HFFc6 (cell line): ENCODE data around the gene RAB27B. TPM values are rescaled to one million over a fixed set of nuclear protein-coding genes. Genes with fewer than 3 reads are reported as not detected.

Experiments
- DNase-seq: peaks from one replicate; pipeline ENCODE4 v3.0.0-alpha.2; 2018
- H3K27ac Mint-ChIP-seq: 2 replicates; pipeline ENCODE4 v1.8.0; 2020; ENCODE audit warnings: mild to moderate bottlenecking, mixed read lengths
- H3K27me3 Mint-ChIP-seq: 2 replicates; pipeline ENCODE4 v1.8.0; 2021; ENCODE audit warnings: mild to moderate bottlenecking, moderate library complexity, mixed read lengths; ENCODE audit not compliant: insufficient read depth
- H3K36me3 Mint-ChIP-seq: 2 replicates; pipeline ENCODE4 v1.8.0; 2021; ENCODE audit warnings: low read depth, mixed read lengths
- H3K4me1 Mint-ChIP-seq: 2 replicates; pipeline ENCODE4 v1.8.0; 2020; ENCODE audit warnings: low read depth, mixed read lengths
- H3K4me3 Mint-ChIP-seq: 2 replicates; pipeline ENCODE4 v1.8.0; 2020; ENCODE audit warnings: mild to moderate bottlenecking, moderate library complexity, mixed read lengths
- H3K9me3 Mint-ChIP-seq: 2 replicates; pipeline ENCODE4 v1.8.0; 2020; ENCODE audit warnings: mild to moderate bottlenecking, mixed read lengths
- CTCF ChIP-seq: fragments of 200-600 bp; sonication (generic); IDR thresholded peaks from 2 replicates; pipeline ENCODE4 v1.5.0; 2021; ENCODE audit warnings: antibody characterized with exemption, mild to moderate bottlenecking
- total RNA-seq, 6 experiments: library from RNA; stranded (reverse); fragmentation: NEBNext Ultra II Directional; extraction: Animal tissue kit (Norgen Biotek cat#: 25700); gene quantifications; 2 replicates in 1 of 6; 3 replicates in 5 of 6; pipeline ENCODE4 v1.2.3, GENCODE V29; 2021

RAB27B gene
- total RNA-seq, 6 experiments from 2014 or later: 0.34 to 2.2 (median 0.79) TPM

GRCh38 chr18:54860941-54861340 lies 32.7 kb downstream of the RAB27B start:
- DNase-seq: no peak
- H3K27ac Mint-ChIP-seq: no peak overlapping the region
- no peak for TF ChIP-seq CTCF
- no peaks in the 10 kb centered on the region for H3K4me1 Mint-ChIP-seq
- H3K36me3 Mint-ChIP-seq: no peaks in the 10 kb centered on the region
- H3K9me3 Mint-ChIP-seq: no peaks in the 10 kb centered on the region
- H3K27me3 Mint-ChIP-seq: no peaks in the 10 kb centered on the region
- no peak overlapping the region for H3K4me3 Mint-ChIP-seq

- no peaks in the 10 kb centered on the region for H3K4me1 Mint-ChIP-seq
- no peak overlapping the region for H3K4me3 Mint-ChIP-seq
- H3K9me3 Mint-ChIP-seq: no peaks in the 10 kb centered on the region
- H3K36me3 Mint-ChIP-seq: no peaks in the 10 kb centered on the region
- H3K27ac Mint-ChIP-seq: no peak overlapping the region
- TF ChIP-seq CTCF: no peak
- DNase-seq: no peak
- no peaks in the 10 kb centered on the region for H3K27me3 Mint-ChIP-seq
Measured at GRCh38 chr18:54867131-54867530, 38.9 kb downstream of the RAB27B start.

- H3K9me3 Mint-ChIP-seq: no peaks in the 10 kb centered on the region
- DNase-seq: no peak
- no peak for TF ChIP-seq CTCF
- no peaks in the 10 kb centered on the region for H3K4me1 Mint-ChIP-seq
- no peaks in the 10 kb centered on the region; the same call in 1 of the 2 replicates for H3K27me3 Mint-ChIP-seq
- no peak overlapping the region for H3K4me3 Mint-ChIP-seq
- H3K27ac Mint-ChIP-seq: no peak overlapping the region
- H3K36me3 Mint-ChIP-seq: no peaks in the 10 kb centered on the region
Measured at GRCh38 chr18:54871231-54871630, 43.0 kb downstream of the RAB27B start.

DNA sequence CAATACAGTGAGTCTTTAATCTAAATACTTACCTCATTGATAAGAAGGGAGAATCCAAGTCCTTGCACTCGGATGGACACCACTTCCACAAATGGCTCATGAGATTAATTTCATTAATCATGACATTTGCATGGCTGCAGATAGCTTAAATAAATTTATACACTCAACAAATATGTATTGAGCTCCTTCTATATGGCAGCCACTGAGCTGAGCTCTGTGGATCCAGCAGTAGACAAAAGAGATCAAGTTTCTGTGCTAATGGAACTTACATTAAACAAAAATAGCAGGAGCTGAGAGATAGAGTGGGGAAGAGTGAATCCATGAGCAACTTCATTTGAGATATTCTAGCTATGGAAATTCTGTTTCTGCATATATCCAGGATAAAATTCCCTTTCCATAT lies 44.4 kb downstream of the RAB27B start:
- no peak overlapping the region for H3K4me3 Mint-ChIP-seq
- H3K9me3 Mint-ChIP-seq: no peaks in the 10 kb centered on the region
- no peak for DNase-seq
- no peaks in the 10 kb centered on the region; the same call in 1 of the 2 replicates for H3K4me1 Mint-ChIP-seq
- H3K27me3 Mint-ChIP-seq: no peaks in the 10 kb centered on the region; the same call in 1 of the 2 replicates
- no peak for TF ChIP-seq CTCF
- no peaks in the 10 kb centered on the region for H3K36me3 Mint-ChIP-seq
- H3K27ac Mint-ChIP-seq: no peak overlapping the region

- H3K27me3 Mint-ChIP-seq: no peaks in the 10 kb centered on the region; the same call in 1 of the 2 replicates
- no peaks in the 10 kb centered on the region for H3K36me3 Mint-ChIP-seq
- H3K4me1 Mint-ChIP-seq: peaks cover 6% of the 10 kb centered on the region; the same call in 1 of the 2 replicates
- H3K4me3 Mint-ChIP-seq: no peak overlapping the region
- no peak for DNase-seq
- no peak overlapping the region for H3K27ac Mint-ChIP-seq
- no peaks in the 10 kb centered on the region for H3K9me3 Mint-ChIP-seq
- TF ChIP-seq CTCF: no peak
Measured at GRCh38 chr18:54873884-54874255, 45.6 kb downstream of the RAB27B start.

DNA sequence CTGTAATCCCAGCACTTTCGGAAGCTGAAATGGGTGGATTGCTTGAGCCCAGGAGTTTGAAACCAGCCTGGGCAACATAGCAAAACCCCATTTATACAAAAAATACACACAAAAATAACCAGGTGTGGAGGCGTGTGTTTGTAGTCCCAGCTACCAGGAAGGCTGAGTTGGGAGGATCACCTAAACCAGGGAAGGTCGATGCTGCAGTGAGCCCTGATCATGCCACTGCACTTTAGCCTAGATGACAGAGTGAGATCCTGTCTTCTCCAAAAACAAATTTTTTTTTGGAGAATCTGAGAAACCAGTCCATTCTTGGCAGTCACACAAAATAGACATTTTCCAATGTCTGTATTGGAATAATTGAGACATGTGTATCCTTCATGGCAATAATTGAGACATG lies 46.8 kb downstream of the RAB27B start:
- Mint-ChIP-seq H3K4me3 (no peak overlapping the region), H3K27me3 (no peaks in the 10 kb centered on the region; the same call in 1 of the 2 replicates), H3K36me3 (no peaks in the 10 kb centered on the region), H3K27ac (no peak overlapping the region), H3K9me3 (no peaks in the 10 kb centered on the region), H3K4me1 (peaks cover 9% of the 10 kb centered on the region; the same call in 1 of the 2 replicates)
- no peak for TF ChIP-seq CTCF
- DNase-seq: no peak
